ENCODE measurements around the gene TIMELESS. TPM values are rescaled to one million over a fixed set of nuclear protein-coding genes. Genes with fewer than 3 reads are reported as not detected.
"Not testable (repeated sequence)": the region's sequence is repeated elsewhere in the genome, so short reads cannot be mapped to it uniquely, and the experiment has no call there.

Gene TIMELESS
- 11.9 TPM for polyA plus RNA-seq (ENCODE audit: insufficient read length)

- peak; percentile 84 for DNase-seq (ENCODE audit: low read depth)
These were observed at the start of gene TIMELESS for GRCh38 chr12:56448860-56449621. TIMELESS (minus strand) TSS chr12:56449426; CDS start chr12:56434170, 15,256 bp downstream.

- DNase-seq (ENCODE audit: low read depth), result not testable (repeated sequence)
These were observed 49.1 kb upstream of the TIMELESS start for GRCh38 chr12:56498126-56498902.

- DNase-seq (ENCODE audit: low read depth), result not testable (repeated sequence)
These were observed 47.5 kb upstream of the TIMELESS start for GRCh38 chr12:56496704-56497103.

- not testable (repeated sequence) for DNase-seq (ENCODE audit: low read depth)
These were observed 45.3 kb upstream of the TIMELESS start for GRCh38 chr12:56494481-56494880.

- DNase-seq (ENCODE audit: low read depth), result not testable (repeated sequence)
These were observed 44.8 kb upstream of the TIMELESS start for GRCh38 chr12:56494106-56494415.

- not testable (repeated sequence) for DNase-seq (ENCODE audit: low read depth)
These were observed 44.3 kb upstream of the TIMELESS start for GRCh38 chr12:56493409-56494105.

- no peak for DNase-seq (ENCODE audit: low read depth)
These were observed 41.1 kb upstream of the TIMELESS start for GRCh38 chr12:56490360-56490759.

- peak; percentile 47 for DNase-seq (ENCODE audit: low read depth)
These were observed 39.1 kb upstream of the TIMELESS start, which contains the start of gene GLS2 for GRCh38 chr12:56488041-56488955. GLS2 (minus strand) TSS chr12:56488161; CDS start chr12:56488118, 43 bp downstream.

GRCh38 chr12:56487448-56488040 is 38.3 kb upstream of the TIMELESS start:
- no peak for DNase-seq (ENCODE audit: low read depth)

GRCh38 chr12:56486694-56487093 is 37.5 kb upstream of the TIMELESS start:
- no peak for DNase-seq (ENCODE audit: low read depth)

- DNase-seq (ENCODE audit: low read depth), result no peak
These were observed 35.3 kb upstream of the TIMELESS start for GRCh38 chr12:56484566-56484965.

- DNase-seq (ENCODE audit: low read depth), result no peak
These were observed 30.4 kb upstream of the TIMELESS start for GRCh38 chr12:56479625-56480024.

- DNase-seq (ENCODE audit: low read depth), result no peak
These were observed 28.4 kb upstream of the TIMELESS start for GRCh38 chr12:56477521-56478225.

GRCh38 chr12:56476972-56477432 is 27.8 kb upstream of the TIMELESS start:
- DNase-seq (ENCODE audit: low read depth), result no peak

- DNase-seq (ENCODE audit: low read depth), result no peak
These were observed 26.9 kb upstream of the TIMELESS start for GRCh38 chr12:56476143-56476542.

- no peak for DNase-seq (ENCODE audit: low read depth)
These were observed 25.2 kb upstream of the TIMELESS start for GRCh38 chr12:56474389-56474788.

- no peak for DNase-seq (ENCODE audit: low read depth)
These were observed 20.0 kb upstream of the TIMELESS start for GRCh38 chr12:56469007-56469930.

GRCh38 chr12:56468216-56469006 is 19.2 kb upstream of the TIMELESS start, which contains the start of gene SPRYD4:
SPRYD4 (plus strand) TSS chr12:56468578; CDS start chr12:56468592, 14 bp downstream.
- DNase-seq (ENCODE audit: low read depth), result peak; percentile 82

Measured in forelimb muscle (tissue), 1 donor.